Measurements from ENCODE around the gene ATXN7L3.

ATXN7L3 gene

DNA sequence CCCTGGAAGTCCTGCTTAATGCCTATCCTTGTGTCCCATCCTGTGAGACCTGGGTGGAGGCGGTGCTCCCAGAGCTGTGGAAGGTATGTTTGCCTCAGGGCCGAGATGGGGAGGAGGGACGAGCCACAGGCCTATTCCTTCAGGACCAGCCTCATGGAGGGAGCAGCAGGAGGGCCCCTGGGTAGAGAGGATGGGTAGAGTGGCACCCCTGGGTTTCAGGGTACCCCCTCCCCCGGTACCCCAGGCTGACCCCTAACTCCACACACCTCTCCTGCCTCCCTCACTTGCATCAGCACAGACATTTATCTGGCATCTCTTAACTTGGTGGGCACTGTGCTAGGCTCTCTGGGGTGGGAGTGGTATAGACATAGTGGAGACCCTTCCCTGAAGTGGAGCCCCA, 22.0 kb downstream of the ATXN7L3 start:
- peaks cover 9% of the 10 kb centered on the region for H3K36me3 ChIP-seq
- DNase-seq: no peak

DNA sequence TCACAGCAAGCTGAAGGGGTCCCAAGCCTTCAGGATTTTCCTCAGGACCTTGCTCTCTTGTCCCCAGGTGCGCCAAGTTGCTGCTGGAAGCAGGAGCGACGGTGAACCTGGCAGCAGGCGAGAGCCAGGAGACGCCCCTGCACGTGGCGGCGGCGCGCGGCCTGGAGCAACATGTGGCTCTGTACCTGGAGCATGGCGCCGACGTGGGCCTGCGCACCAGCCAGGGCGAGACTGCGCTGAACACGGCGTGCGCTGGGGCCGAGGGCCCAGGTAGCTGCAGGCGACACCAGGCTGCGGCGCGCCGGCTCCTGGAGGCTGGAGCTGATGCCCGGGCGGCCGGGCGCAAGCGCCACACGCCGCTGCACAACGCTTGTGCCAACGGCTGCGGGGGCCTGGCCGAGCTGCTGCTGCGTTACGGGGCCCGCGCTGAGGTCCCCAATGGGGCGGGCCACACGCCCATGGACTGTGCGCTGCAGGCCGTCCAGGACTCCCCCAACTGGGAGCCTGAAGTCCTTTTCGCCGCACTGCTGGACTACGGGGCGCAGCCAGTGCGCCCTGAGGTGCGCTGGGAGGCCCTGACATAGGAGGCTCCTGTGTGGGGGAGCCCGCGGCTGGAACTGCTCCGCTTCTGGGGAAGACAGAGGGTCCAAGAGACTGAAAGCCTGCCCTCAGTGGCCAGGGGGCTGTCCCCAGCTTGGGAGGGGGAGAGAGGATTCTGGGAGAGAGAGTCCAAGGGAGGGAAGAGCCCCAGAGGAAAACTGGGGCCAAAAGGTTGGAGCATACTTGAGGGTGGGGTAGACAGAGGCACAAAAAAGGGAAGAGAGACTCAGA, 22.8 kb downstream of the ATXN7L3 start:
- H3K9me3 ChIP-seq: no peaks in the 10 kb centered on the region
- peaks cover 3% of the 10 kb centered on the region; the same call in 1 of the 2 replicates for H3K4me1 ChIP-seq
- no peak for DNase-seq
- peaks cover 4% of the 10 kb centered on the region for H3K36me3 ChIP-seq
- H3K4me3 ChIP-seq (ENCODE audit: low read depth, low read length): no peak overlapping the region
- TF ChIP-seq, protein P1, sequence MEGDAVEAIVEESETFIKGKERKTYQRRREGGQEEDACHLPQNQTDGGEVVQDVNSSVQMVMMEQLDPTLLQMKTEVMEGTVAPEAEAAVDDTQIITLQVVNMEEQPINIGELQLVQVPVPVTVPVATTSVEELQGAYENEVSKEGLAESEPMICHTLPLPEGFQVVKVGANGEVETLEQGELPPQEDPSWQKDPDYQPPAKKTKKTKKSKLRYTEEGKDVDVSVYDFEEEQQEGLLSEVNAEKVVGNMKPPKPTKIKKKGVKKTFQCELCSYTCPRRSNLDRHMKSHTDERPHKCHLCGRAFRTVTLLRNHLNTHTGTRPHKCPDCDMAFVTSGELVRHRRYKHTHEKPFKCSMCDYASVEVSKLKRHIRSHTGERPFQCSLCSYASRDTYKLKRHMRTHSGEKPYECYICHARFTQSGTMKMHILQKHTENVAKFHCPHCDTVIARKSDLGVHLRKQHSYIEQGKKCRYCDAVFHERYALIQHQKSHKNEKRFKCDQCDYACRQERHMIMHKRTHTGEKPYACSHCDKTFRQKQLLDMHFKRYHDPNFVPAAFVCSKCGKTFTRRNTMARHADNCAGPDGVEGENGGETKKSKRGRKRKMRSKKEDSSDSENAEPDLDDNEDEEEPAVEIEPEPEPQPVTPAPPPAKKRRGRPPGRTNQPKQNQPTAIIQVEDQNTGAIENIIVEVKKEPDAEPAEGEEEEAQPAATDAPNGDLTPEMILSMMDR (IDR thresholded peaks at IDR 0.05; ENCODE audit: low read depth, low read length): no peak
- no peaks in the 10 kb centered on the region for H3K27me3 ChIP-seq

More for the DNA sequence above, 22.0 kb downstream of the ATXN7L3 start:
- H3K4me3 ChIP-seq (ENCODE audit: low read depth, low read length): no peak overlapping the region
- H3K4me1 ChIP-seq: peaks cover 3% of the 10 kb centered on the region; the same call in 1 of the 2 replicates
- H3K9me3 ChIP-seq: no peaks in the 10 kb centered on the region
- no peaks in the 10 kb centered on the region for H3K27me3 ChIP-seq
- TF ChIP-seq, protein P1 (IDR thresholded peaks at IDR 0.05; ENCODE audit: low read depth, low read length): no peak

DNA sequence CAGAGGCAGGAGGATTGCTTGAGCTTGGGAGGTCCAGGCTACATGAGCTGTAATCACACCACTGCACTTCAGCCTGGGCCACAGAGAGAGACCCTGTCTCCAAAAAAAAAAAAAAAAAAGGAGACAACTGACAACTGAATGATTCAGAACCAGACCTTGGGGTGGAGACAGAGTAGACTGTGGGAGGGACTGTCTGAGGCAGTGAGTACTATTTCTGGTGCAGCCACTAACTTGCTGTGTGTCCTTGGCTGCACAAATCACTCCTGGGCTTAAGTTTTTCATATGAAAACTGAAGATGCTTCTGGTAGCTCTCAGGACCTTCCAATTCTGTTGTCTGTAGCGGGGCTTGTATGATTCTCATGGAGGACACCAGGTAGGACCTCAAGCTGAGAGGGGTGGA, 23.4 kb downstream of the ATXN7L3 start:
- TF ChIP-seq, protein P1 (IDR thresholded peaks at IDR 0.05; ENCODE audit: low read depth, low read length): no peak
- H3K27me3 ChIP-seq: no peaks in the 10 kb centered on the region
- no peaks in the 10 kb centered on the region; the same call in none of the 2 replicates for H3K36me3 ChIP-seq
- H3K4me3 ChIP-seq (ENCODE audit: low read depth, low read length): no peak overlapping the region
- no peaks in the 10 kb centered on the region for H3K9me3 ChIP-seq
- DNase-seq: no peak
- peaks cover 3% of the 10 kb centered on the region; the same call in 1 of the 2 replicates for H3K4me1 ChIP-seq

DNA sequence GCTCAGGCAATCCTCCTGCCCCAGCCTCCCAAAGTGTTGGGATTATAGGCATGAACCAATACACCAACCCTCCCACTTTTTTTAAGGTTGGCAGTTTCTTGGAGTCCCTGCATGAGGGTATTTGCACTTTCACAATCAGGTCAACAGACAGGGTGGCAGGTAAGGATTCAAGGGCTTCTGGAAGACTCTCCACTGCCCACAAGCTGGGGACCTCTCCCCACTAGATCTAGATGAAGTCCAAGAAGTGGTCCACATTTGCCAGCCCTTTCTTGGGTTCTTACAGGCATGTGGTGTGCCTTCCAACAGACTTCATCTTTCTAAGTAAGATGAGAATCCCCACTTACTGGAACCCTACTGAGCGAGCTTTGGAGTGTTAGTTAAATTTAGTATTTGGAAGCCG, 25.3 kb downstream of the ATXN7L3 start:
- TF ChIP-seq, protein P1 (IDR thresholded peaks at IDR 0.05; ENCODE audit: low read depth, low read length): no peak
- Histone ChIP-seq H3K27me3 (no peaks in the 10 kb centered on the region), H3K4me3 (ENCODE audit: low read depth, low read length) (no peak overlapping the region), H3K9me3 (no peaks in the 10 kb centered on the region), H3K4me1 (peaks cover 17% of the 10 kb centered on the region), H3K36me3 (no peaks in the 10 kb centered on the region; the same call in none of the 2 replicates)
- no peak for DNase-seq

DNA sequence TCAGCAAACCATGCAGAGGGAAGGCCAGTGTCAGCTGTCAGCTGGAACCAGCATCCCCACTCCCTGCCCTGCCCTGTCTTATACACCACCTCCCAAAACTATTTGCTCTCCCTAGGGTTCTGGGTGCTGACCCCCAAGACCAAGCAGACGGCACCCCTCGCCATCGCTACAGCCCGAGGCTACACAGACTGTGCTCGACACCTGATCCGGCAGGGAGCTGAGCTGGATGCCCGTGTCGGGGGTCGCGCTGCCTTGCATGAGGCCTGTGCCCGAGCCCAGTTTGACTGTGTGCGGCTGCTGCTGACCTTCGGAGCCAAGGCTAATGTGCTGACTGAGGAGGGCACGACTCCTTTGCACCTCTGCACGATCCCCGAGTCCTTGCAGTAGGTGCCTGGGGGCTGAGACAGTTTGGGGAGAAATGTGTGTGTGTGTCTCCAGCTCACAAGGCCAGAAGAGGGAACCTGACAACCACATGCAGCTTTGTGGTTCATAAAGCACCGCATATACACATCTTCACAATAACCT, 27.7 kb downstream of the ATXN7L3 start:
- TF ChIP-seq, protein P1 (IDR thresholded peaks at IDR 0.05; ENCODE audit: low read depth, low read length): no peak
- Histone ChIP-seq H3K27me3 (no peaks in the 10 kb centered on the region), H3K36me3 (no peaks in the 10 kb centered on the region), H3K4me1 (peaks cover 17% of the 10 kb centered on the region), H3K9me3 (no peaks in the 10 kb centered on the region), H3K4me3 (ENCODE audit: low read depth, low read length) (no peak overlapping the region)
- DNase-seq: no peak

All from BE2C (cell line).